CD4-positive, CD25-positive, alpha-beta regulatory T cell (primary cell): Measurements from ENCODE around the gene TLR8. TPM values are rescaled to one million over a fixed set of nuclear protein-coding genes. Genes with fewer than 3 reads are reported as not detected.

ENCODE experiments used
- ATAC-seq, 2 donors: fragments of 150-1000 bp; cut with Tn5 transposase; one replicate each; pipeline ENCODE4 v1.10.0; 2021; ENCODE audit warnings: low read depth in 2 of 2, moderate number of reproducible peaks in 2 of 2, moderate library complexity in 1 of 2
- DNase-seq, 3 donors: peaks; one replicate each; pipeline versions ENCODE4 v3.0.0 to v3.0.0-alpha.2; 2012 to 2022; ENCODE audit warnings: mixed read lengths in 1 of 3
- H3K27ac ChIP-seq: one replicate; pipeline ENCODE4 v1.7.0; 2013; ENCODE audit warnings: mild to moderate bottlenecking, low read length; ENCODE audit not compliant: insufficient read depth, poor library complexity, severe bottlenecking
- H3K27me3 ChIP-seq: one replicate; pipeline ENCODE4 v1.7.0; 2013; ENCODE audit warnings: low read length; ENCODE audit not compliant: control insufficient read depth, insufficient read depth
- H3K36me3 ChIP-seq: one replicate; pipeline ENCODE4 v1.7.0; 2013; ENCODE audit warnings: mild to moderate bottlenecking, low read length, moderate library complexity; ENCODE audit not compliant: control insufficient read depth, insufficient read depth
- H3K4me1 ChIP-seq: 2 replicates; pipeline ENCODE4 v1.7.0; 2013; ENCODE audit warnings: mild to moderate bottlenecking, low read length; ENCODE audit not compliant: insufficient read depth, control insufficient read depth, poor library complexity, severe bottlenecking
- H3K4me3 ChIP-seq: one replicate; pipeline ENCODE4 v1.7.0; 2013; ENCODE audit warnings: low read depth, mild to moderate bottlenecking, low read length, moderate library complexity
- H3K9me3 ChIP-seq, 2 experiments: 1 replicate in 1 of 2; 2 replicates in 1 of 2; pipeline ENCODE4 v1.7.0; 2013; ENCODE audit warnings: low read length in 2 of 2, mild to moderate bottlenecking in 1 of 2, moderate library complexity in 1 of 2; ENCODE audit not compliant: control insufficient read depth in 2 of 2
- H3K27ac Mint-ChIP-seq, 3 donors: one replicate each; pipeline ENCODE4 v1.8.0; 2020 to 2022; ENCODE audit warnings: mild to moderate bottlenecking in 3 of 3, mixed read lengths in 3 of 3, moderate library complexity in 2 of 3
- H3K27me3 Mint-ChIP-seq: one replicate; pipeline ENCODE4 v1.8.0; 2022; ENCODE audit warnings: mild to moderate bottlenecking, mixed read lengths
- H3K36me3 Mint-ChIP-seq: one replicate; pipeline ENCODE4 v1.8.0; 2020; ENCODE audit warnings: mixed read lengths
- H3K4me1 Mint-ChIP-seq, 4 donors: one replicate each; pipeline ENCODE4 v1.8.0; 2020 to 2022; ENCODE audit warnings: mixed read lengths in 4 of 4, mild to moderate bottlenecking in 1 of 4
- H3K4me3 Mint-ChIP-seq, 4 donors: one replicate each; pipeline ENCODE4 v1.8.0; 2020 to 2022; ENCODE audit warnings: mild to moderate bottlenecking in 4 of 4, mixed read lengths in 4 of 4, moderate library complexity in 3 of 4
- H3K9me3 Mint-ChIP-seq, 7 donors: one replicate each; pipeline ENCODE4 v1.8.0; 2020 to 2022; ENCODE audit warnings: mixed read lengths in 7 of 7, mild to moderate bottlenecking in 3 of 7, moderate library complexity in 2 of 7
- polyA plus RNA-seq, 4 donors: library from polyadenylated mRNA; unstranded; fragments of 300-500 nt; fragmentation: Illumina TruSeq; gene quantifications; one replicate each; pipeline ENCODE4 v1.2.3, GENCODE V29; 2021
- total RNA-seq: library from RNA; stranded (reverse); gene quantifications from one replicate; pipeline ENCODE4 v1.2.3, GENCODE V29; 2022

The TLR8 gene
- total and polyA plus RNA-seq, 5 donors from 2014 or later = not detected

GRCh38 chrX:12947545-12948235 is 41.3 kb downstream of the TLR8 start:
- Histone ChIP-seq H3K27me3 (no peaks in the 10 kb centered on the region), H3K36me3 (no peaks in the 10 kb centered on the region), H3K9me3 (no peaks in the 10 kb centered on the region), H3K4me1 (peaks cover 62% of the 10 kb centered on the region), H3K4me3 (peak overlapping the region; percentile 45), H3K27ac (peak overlapping the region; percentile 89)
- Mint-ChIP-seq H3K36me3 (no peaks in the 10 kb centered on the region), H3K4me3 (peak overlapping the region; percentile 9 to 73 (median 50)), H3K9me3 (no peaks in the 10 kb centered on the region), H3K4me1 (peaks cover 29 to 65% (median 41%) of the 10 kb centered on the region in 4 donors), H3K27me3 (no peaks in the 10 kb centered on the region), H3K27ac (peak overlapping the region; percentile 90 to 97 (median 91))
- ATAC-seq (no peak), DNase-seq (no peak)

GRCh38 chrX:12948495-12948894 is 42.1 kb downstream of the TLR8 start:
- Mint-ChIP-seq H3K27ac (peak overlapping the region; percentile 91 to 97 (median 95)), H3K4me3 (peak overlapping the region in 3 of 4 donors; percentile 9 to 31 (median 28)), H3K36me3 (no peaks in the 10 kb centered on the region), H3K9me3 (no peaks in the 10 kb centered on the region), H3K4me1 (peaks cover 30 to 73% (median 49%) of the 10 kb centered on the region in 4 donors), H3K27me3 (no peaks in the 10 kb centered on the region)
- H3K4me1 ChIP-seq = peaks cover 68% of the 10 kb centered on the region
- no peaks in the 10 kb centered on the region for H3K27me3 ChIP-seq
- peak overlapping the region; percentile 39 for H3K4me3 ChIP-seq
- H3K9me3 ChIP-seq = no peaks in the 10 kb centered on the region
- H3K36me3 ChIP-seq = no peaks in the 10 kb centered on the region
- DNase-seq (no peak), ATAC-seq (no peak)
- H3K27ac ChIP-seq = peak overlapping the region; percentile 89

- peak overlapping the region; percentile 89 for H3K27ac ChIP-seq
- H3K4me3 ChIP-seq = peak overlapping the region; percentile 75
- no peak for DNase-seq
- H3K27ac Mint-ChIP-seq = peak overlapping the region; percentile 95 to 97 (median 97)
- no peaks in the 10 kb centered on the region for H3K9me3 ChIP-seq
- H3K27me3 Mint-ChIP-seq = no peaks in the 10 kb centered on the region
- no peaks in the 10 kb centered on the region for H3K27me3 ChIP-seq
- no peaks in the 10 kb centered on the region for H3K9me3 Mint-ChIP-seq
- peak overlapping the region; percentile 89 to 94 (median 92) for H3K4me3 Mint-ChIP-seq
- H3K4me1 ChIP-seq = peaks cover 77% of the 10 kb centered on the region
- ATAC-seq = no peak
- peaks cover 32 to 80% (median 50%) of the 10 kb centered on the region in 4 donors for H3K4me1 Mint-ChIP-seq
- no peaks in the 10 kb centered on the region for H3K36me3 Mint-ChIP-seq
- no peaks in the 10 kb centered on the region for H3K36me3 ChIP-seq
Measured at GRCh38 chrX:12949205-12949926, 42.9 kb downstream of the TLR8 start.

- no peaks in the 10 kb centered on the region for H3K9me3 Mint-ChIP-seq
- Histone ChIP-seq H3K9me3 (no peaks in the 10 kb centered on the region), H3K4me1 (peaks cover 84% of the 10 kb centered on the region), H3K27ac (peak overlapping the region; percentile 89), H3K36me3 (no peaks in the 10 kb centered on the region), H3K27me3 (no peaks in the 10 kb centered on the region), H3K4me3 (peak overlapping the region; percentile 75)
- DNase-seq (peak; percentile 78 to 93 (median 88)), ATAC-seq (peak; percentile 67 to 73)
- H3K36me3 Mint-ChIP-seq = no peaks in the 10 kb centered on the region
- peak overlapping the region; percentile 95 to 97 (median 97) for H3K27ac Mint-ChIP-seq
- H3K27me3 Mint-ChIP-seq = no peaks in the 10 kb centered on the region
- peaks cover 36 to 88% (median 53%) of the 10 kb centered on the region in 4 donors for H3K4me1 Mint-ChIP-seq
- H3K4me3 Mint-ChIP-seq = peak overlapping the region; percentile 89 to 94 (median 92)
Measured at GRCh38 chrX:12949927-12950656, 43.7 kb downstream of the TLR8 start.

- H3K36me3 Mint-ChIP-seq = no peaks in the 10 kb centered on the region
- no peaks in the 10 kb centered on the region for H3K27me3 ChIP-seq
- peak overlapping the region; percentile 94 to 97 (median 95) for H3K27ac Mint-ChIP-seq
- no peaks in the 10 kb centered on the region for H3K36me3 ChIP-seq
- DNase-seq (peak; percentile 46 to 87 (median 73)), ATAC-seq (peak; percentile 77 to 79)
- H3K4me1 ChIP-seq = peaks cover 93% of the 10 kb centered on the region
- H3K27ac ChIP-seq = peak overlapping the region; percentile 89
- peak overlapping the region; percentile 75 for H3K4me3 ChIP-seq
- no peaks in the 10 kb centered on the region for H3K9me3 Mint-ChIP-seq
- H3K9me3 ChIP-seq = no peaks in the 10 kb centered on the region
- H3K4me3 Mint-ChIP-seq = peak overlapping the region; percentile 89 to 94 (median 92)
- peaks cover 36 to 95% (median 54%) of the 10 kb centered on the region in 4 donors for H3K4me1 Mint-ChIP-seq
- H3K27me3 Mint-ChIP-seq = no peaks in the 10 kb centered on the region
Measured at GRCh38 chrX:12950851-12951594, 44.6 kb downstream of the TLR8 start.

GRCh38 chrX:12951595-12951975 is 45.2 kb downstream of the TLR8 start:
- peaks cover 98% of the 10 kb centered on the region for H3K4me1 ChIP-seq
- ATAC-seq = no peak
- Mint-ChIP-seq H3K27ac (peak overlapping the region; percentile 94 to 97 (median 95)), H3K9me3 (no peaks in the 10 kb centered on the region), H3K36me3 (no peaks in the 10 kb centered on the region), H3K4me3 (peak overlapping the region; percentile 89 to 94 (median 92)), H3K27me3 (no peaks in the 10 kb centered on the region), H3K4me1 (peaks cover 36 to 95% (median 55%) of the 10 kb centered on the region in 4 donors)
- H3K4me3 ChIP-seq = peak overlapping the region; percentile 75
- peak overlapping the region; percentile 89 for H3K27ac ChIP-seq
- DNase-seq = peak in 2 of 3 donors; percentile 38 to 61
- H3K9me3 ChIP-seq = no peaks in the 10 kb centered on the region
- no peaks in the 10 kb centered on the region for H3K36me3 ChIP-seq
- no peaks in the 10 kb centered on the region for H3K27me3 ChIP-seq

- H3K4me3 ChIP-seq = peak overlapping the region; percentile 79
- no peaks in the 10 kb centered on the region for H3K27me3 ChIP-seq
- H3K9me3 ChIP-seq = no peaks in the 10 kb centered on the region
- no peaks in the 10 kb centered on the region for H3K36me3 Mint-ChIP-seq
- no peaks in the 10 kb centered on the region for H3K9me3 Mint-ChIP-seq
- H3K36me3 ChIP-seq = no peaks in the 10 kb centered on the region
- peak overlapping the region; percentile 89 for H3K27ac ChIP-seq
- DNase-seq (peak in 1 of 3 donors; percentile 64), ATAC-seq (no peak)
- peak overlapping the region; percentile 82 to 91 (median 88) for H3K4me3 Mint-ChIP-seq
- peak overlapping the region; percentile 97 to 98 (median 97) for H3K27ac Mint-ChIP-seq
- H3K27me3 Mint-ChIP-seq = no peaks in the 10 kb centered on the region
- peaks cover 93% of the 10 kb centered on the region for H3K4me1 ChIP-seq
- H3K4me1 Mint-ChIP-seq = peaks cover 33 to 93% (median 49%) of the 10 kb centered on the region in 4 donors
Measured at GRCh38 chrX:12953420-12953819, 47.0 kb downstream of the TLR8 start.
